ENCODE results near the gene TAB2. TPM values are rescaled to one million over a fixed set of nuclear protein-coding genes. Genes with fewer than 3 reads are reported as not detected.

TAB2 gene
- total and polyA plus RNA-seq, 9 of the 15 experiments (the other 6 are each of a cell fraction or from before 2014, with no cell fraction given), result 9.1 to 38.3 (median 18.6) TPM

DNA sequence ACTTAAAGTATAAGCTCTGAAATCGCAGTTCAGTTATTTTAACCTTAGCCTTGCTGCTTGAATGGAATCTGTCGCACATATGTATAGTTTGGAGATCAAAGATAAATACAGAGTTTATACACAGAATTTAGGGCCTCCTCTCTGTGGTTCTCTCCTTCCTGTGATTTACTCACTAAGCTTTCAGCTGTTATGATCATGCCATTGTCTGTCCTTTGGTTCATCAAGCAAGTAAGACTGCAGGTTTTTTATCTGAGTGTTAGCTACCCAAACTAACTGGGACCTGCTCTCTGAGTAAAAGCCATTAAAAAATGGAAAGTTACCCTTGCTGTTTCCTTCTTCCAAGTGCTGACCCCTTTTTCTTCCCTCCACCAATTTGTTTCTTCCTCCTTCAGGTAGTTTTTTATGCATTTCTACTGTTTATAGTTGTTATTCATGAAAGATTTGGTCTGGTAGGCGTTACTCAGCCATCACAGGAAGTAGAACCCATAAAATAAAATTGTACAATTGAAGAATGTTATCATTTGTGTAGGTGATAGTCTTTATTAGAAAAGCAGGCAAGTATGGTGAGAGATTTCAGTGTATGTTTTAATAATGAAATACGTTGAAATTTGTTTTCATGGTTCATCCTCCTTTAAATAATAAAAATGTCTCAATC is 48.9 kb downstream of the TAB2 start:
- CTCF ChIA-PET (ENCODE audit: low intra/inter-chr PET ratio), result no interaction called here
- no peak for DNase-seq (ENCODE audit: extremely low read depth in 1 of 4, low spot score in 3 of 4)

More for the DNA sequence above, 48.9 kb downstream of the TAB2 start:
- ATAC-seq (no peak), FAIRE-seq (no peak)
- Histone ChIP-seq H3K79me2 (ENCODE audit: control insufficient read depth, insufficient read depth, low read length) (peaks cover 60% of the 10 kb centered on the region), H3K4me3 (no peak overlapping the region), H3K9ac (ENCODE audit: insufficient read depth in 1 of 2, low read depth in 2 of 2, low read length in 2 of 2) (no peak overlapping the region), H3K27me3 (ENCODE audit: control insufficient read depth in 2 of 2, insufficient read depth in 2 of 2, low read length in 2 of 2) (no peaks in the 10 kb centered on the region), H3K9me1 (ENCODE audit: control insufficient read depth, insufficient read depth, low read length) (peaks cover 3% of the 10 kb centered on the region), H3K4me2 (ENCODE audit: insufficient read depth, low read length) (no peak overlapping the region), H4K20me1 (replicated peaks; ENCODE audit: control insufficient read depth, insufficient read depth, low read length) (peaks cover 13% of the 10 kb centered on the region; the same call in 1 of the 2 replicates), H3K27ac (ENCODE audit: extremely low read depth, low read depth, low read length) (no peak overlapping the region), H3K9me3 (replicated peaks; ENCODE audit: control insufficient read depth, insufficient read depth, low read depth, low read length) (no peaks in the 10 kb centered on the region), H2AFZ (ENCODE audit: low read depth, low read length) (no peak overlapping the region), H3K4me1 (replicated peaks in 1 of 2; ENCODE audit: control insufficient read depth in 2 of 2, insufficient read depth in 2 of 2, low read length in 2 of 2) (peaks cover 0 to 11% of the 10 kb centered on the region in 2 experiments; a peak in 2 of 5 replicates), H3K36me3 (ENCODE audit: control insufficient read depth, insufficient read depth, low read length) (peaks cover 10% of the 10 kb centered on the region; the same call in 1 of the 3 replicates)
- in situ Hi-C loops (cut with MboI), result no loop called here
- TF ChIP-seq, protein P1, sequence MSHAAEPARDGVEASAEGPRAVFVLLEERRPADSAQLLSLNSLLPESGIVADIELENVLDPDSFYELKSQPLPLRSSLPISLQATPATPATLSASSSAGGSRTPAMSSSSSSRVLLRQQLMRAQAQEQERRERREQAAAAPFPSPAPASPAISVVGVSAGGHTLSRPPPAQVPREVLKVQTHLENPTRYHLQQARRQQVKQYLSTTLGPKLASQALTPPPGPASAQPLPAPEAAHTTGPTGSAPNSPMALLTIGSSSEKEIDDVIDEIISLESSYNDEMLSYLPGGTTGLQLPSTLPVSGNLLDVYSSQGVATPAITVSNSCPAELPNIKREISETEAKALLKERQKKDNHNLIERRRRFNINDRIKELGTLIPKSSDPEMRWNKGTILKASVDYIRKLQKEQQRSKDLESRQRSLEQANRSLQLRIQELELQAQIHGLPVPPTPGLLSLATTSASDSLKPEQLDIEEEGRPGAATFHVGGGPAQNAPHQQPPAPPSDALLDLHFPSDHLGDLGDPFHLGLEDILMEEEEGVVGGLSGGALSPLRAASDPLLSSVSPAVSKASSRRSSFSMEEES (CRISPR knock-in tag; IDR thresholded peaks at IDR 0.05), result no peak
- TF ChIP-seq ZNF384 (IDR thresholded peaks at IDR 0.05; ENCODE audit: low read depth, low read length) (no peak), MBD2 (IDR thresholded peaks at IDR 0.05; ENCODE audit: borderline replicate concordance, low read depth) (no peak), ZEB2 (IDR thresholded peaks at IDR 0.05) (no peak), KAT7 (CRISPR knock-in tag; IDR thresholded peaks at IDR 0.05; ENCODE audit: borderline replicate concordance) (no peak), KDM1A (IDR thresholded peaks at IDR 0.05) (0 out of 4 replicates have a peak, but pooled peaks of 1 of the 2 experiments have one; percentile 13), CBFA2T3 (IDR thresholded peaks at IDR 0.05) (0 out of 2 replicates have a peak, but pooled peaks have one; percentile 6), STAT5B (CRISPR knock-in tag; IDR thresholded peaks at IDR 0.05) (no peak)
- POLR2A ChIA-PET, result interaction anchor here (0.5 to 0.6 kb wide), 2 partner anchors 17 to 19 kb away, joined by 3 read pairs; no protein-coding TSS in a partner anchor
- BruUV-seq (replicated peaks), result no TSS peak
- intact Hi-C loops (cut with micrococcal nuclease), result no loop called here
- WGBS (ENCODE audit: insufficient coverage, low coverage, missing lambda C conversion rate), result 48% methylated on average over 4 of the region's 4 CpGs
